Pancreas (tissue), 10 donors: Measurements from ENCODE around the gene PAK6. TPM values are rescaled to one million over a fixed set of nuclear protein-coding genes. Genes with fewer than 3 reads are reported as not detected.

Source experiments
- ATAC-seq, 4 donors: fragments of 200-7000 bp; cut with Tn5 transposase; one replicate each; pipeline versions ENCODE4 v1.8.0 to v1.9.1; 2020; ENCODE audit warnings: mild to moderate bottlenecking in 4 of 4, moderate library complexity in 4 of 4
- DNase-seq, 6 donors: peaks; one replicate each; pipeline ENCODE4 v3.0.0-alpha.2; 2020
- FAIRE-seq: peaks from 2 replicates; lab custom pipeline; 2012; peaks lifted over from hg19 to GRCh38; lab: Jason Lieb, UNC
- H3K27ac ChIP-seq, 4 donors: fragments of 200-600 bp; sonication (generic); 1 replicate in 3 of 4; 2 replicates in 1 of 4; pipeline versions ENCODE4 v1.5.0 to v1.8.0; 2020
- H3K27me3 ChIP-seq, 4 donors: fragments of 200-600 bp; one replicate each; pipeline ENCODE4 v1.8.0; 2021
- H3K36me3 ChIP-seq, 3 donors: fragments of 200-600 bp; sonication (generic) in 1 of 3; one replicate each; pipeline versions ENCODE4 v1.5.0 to v1.8.0; 2020 to 2021
- H3K4me1 ChIP-seq, 3 donors: fragments of 200-600 bp; one replicate each; pipeline ENCODE4 v1.8.0; 2021
- H3K4me3 ChIP-seq, 4 donors: fragments of 200-600 bp; sonication (generic) in 2 of 4; one replicate each; pipeline versions ENCODE4 v1.5.0 to v1.8.0; 2020 to 2021
- H3K9me3 ChIP-seq, 4 donors: fragments of 200-600 bp; one replicate each; pipeline ENCODE4 v1.8.0; 2021
- WGBS, 2 donors: extraction: QIAGEN DNeasy Blood & Tissue Kit; methylation state at CpG; one replicate each; pipeline ENCODE4 v1.1.7; 2013; 5-methylcytosine and 5-hydroxymethylcytosine counted together
- intact Hi-C, 3 donors: fragments of 100-400 bp; cut with DNase I; formaldehyde crosslinking; loops; one replicate each; pipeline versions ENCODE4 v1.11.1 to v1.14.2; 2022
- polyA plus RNA-seq, 2 donors: library from polyadenylated mRNA; stranded (reverse); fragments of 200-250 nt; gene quantifications; one replicate each; pipeline ENCODE4 v1.2.3, GENCODE V29; 2013
- total RNA-seq, 6 donors: library from RNA; stranded (reverse); fragmentation: NEBNext Ultra II Directional in 4 of 6; extraction: Animal tissue kit (Norgen Biotek cat#: 25700) in 4 of 6; gene quantifications; one replicate each; pipeline versions ENCODE4 v1.2.1 to v1.2.4, GENCODE V29; 2021 to 2023
- TF ChIP-seq, protein P1 (sequence below), 4 donors: fragments of 200-600 bp; sonication (generic) in 3 of 4; IDR thresholded peaks; one replicate each; pipeline versions ENCODE4 v1.5.0 to v1.8.0; 2021; ENCODE audit warnings: antibody characterized with exemption in 4 of 4
- donor health status: healthy with polysubstance abuse.
- donor health status: DM: no; HTN: no; CAD: no; lungs with moderate emphysema.
- donor health status: DM: no; HTN: no; CAD: no.
- donor health status: control.
- donor health status: control.
- donor health status: Bipolar disorder and iron deficiency.
- donor health status: DM: yes; HTN: yes; CAD: no.
- donor health status: DM: no; HTN: no; CAD: no.
- donor health status: DM: no; HTN: no; CAD: no.
- donor health status: DM: yes; HTN: yes; CAD: no.

The PAK6 gene
- total and polyA plus RNA-seq, 8 donors: 3.2 to 6.4 (median 4.6) TPM

DNA sequence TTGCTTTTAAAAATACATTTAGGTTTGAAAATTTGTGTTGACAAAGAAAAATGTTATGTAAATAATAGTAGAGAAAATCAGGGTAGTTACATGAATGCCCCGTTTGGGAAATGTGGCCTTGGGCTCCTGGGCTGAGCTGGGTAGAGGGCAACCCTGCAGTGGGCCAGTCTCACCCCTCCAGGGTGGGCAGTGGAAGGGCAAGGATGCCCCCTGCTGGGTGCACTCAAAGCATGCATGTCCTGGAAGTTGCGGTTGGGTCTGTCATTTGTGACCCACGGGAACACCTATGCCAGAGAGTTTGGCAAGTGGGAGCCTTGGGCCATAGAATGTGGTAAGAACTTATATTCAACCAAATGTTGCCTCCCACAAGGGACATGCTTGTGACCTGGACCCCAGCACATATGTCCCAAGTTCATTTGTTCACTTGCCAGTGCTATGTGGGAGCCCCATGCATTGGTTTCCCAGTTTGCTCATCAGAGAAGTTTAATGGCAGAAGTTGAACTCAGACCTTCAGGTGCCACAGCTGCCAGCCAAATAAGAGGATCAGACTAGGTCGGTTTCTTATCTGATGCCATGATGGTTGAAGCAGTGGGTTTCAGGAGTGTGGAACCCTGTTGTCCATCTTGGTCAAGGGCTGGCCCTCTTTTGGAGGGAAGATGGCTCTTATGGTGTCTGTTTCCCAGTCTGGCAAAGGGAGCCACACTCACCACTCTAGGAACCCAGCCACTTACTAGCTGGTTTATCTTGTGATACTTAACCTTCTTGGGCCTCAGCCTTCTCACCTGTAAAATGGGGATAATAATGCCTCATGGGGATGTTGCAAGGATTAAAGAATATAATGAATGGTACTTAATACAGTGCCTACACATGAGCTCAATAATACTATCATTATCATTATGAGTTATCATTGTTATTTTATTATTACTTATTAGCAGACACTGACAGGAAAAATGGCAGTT, 71.4 kb downstream of the PAK6 start:
- Histone ChIP-seq H3K27me3 (no peaks in the 10 kb centered on the region), H3K4me1 (peaks cover 0 to 14% (median 8%) of the 10 kb centered on the region in 3 donors), H3K27ac (no peak overlapping the region), H3K36me3 (no peaks in the 10 kb centered on the region), H3K4me3 (no peak overlapping the region), H3K9me3 (no peaks in the 10 kb centered on the region)
- TF ChIP-seq, protein P1, sequence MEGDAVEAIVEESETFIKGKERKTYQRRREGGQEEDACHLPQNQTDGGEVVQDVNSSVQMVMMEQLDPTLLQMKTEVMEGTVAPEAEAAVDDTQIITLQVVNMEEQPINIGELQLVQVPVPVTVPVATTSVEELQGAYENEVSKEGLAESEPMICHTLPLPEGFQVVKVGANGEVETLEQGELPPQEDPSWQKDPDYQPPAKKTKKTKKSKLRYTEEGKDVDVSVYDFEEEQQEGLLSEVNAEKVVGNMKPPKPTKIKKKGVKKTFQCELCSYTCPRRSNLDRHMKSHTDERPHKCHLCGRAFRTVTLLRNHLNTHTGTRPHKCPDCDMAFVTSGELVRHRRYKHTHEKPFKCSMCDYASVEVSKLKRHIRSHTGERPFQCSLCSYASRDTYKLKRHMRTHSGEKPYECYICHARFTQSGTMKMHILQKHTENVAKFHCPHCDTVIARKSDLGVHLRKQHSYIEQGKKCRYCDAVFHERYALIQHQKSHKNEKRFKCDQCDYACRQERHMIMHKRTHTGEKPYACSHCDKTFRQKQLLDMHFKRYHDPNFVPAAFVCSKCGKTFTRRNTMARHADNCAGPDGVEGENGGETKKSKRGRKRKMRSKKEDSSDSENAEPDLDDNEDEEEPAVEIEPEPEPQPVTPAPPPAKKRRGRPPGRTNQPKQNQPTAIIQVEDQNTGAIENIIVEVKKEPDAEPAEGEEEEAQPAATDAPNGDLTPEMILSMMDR (IDR thresholded peaks at IDR 0.05): peak; percentile 39 to 56 (median 46)
- peak in 3 of 4 donors; percentile 55 to 66 (median 58) for ATAC-seq
- no peak for FAIRE-seq
- 13 to 20% methylated on average over 4 of the region's 4 CpGs for WGBS, 2 donors
- intact Hi-C loops: no loop called here
- DNase-seq: peak in 4 of 6 donors; percentile 49 to 78 (median 56)

DNA sequence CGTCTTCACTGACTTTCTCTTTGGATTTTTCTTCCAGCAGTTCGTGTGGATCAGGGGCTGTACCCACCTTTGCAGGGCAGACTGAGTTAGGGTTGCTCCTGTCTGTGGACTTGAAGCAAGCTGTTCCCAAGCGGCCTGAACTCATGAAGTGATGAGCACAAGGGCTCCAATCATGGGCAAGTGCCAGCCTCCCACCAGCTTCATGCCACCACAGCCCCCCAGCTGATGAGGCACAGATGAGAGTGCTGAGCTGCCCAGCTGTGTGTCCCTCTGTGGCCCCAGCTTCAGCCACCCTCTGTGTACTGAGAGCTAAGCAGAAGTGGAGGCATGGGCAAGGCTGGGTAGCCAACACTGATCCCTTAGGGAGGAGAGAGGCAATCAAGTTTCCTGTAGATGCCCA, 72.1 kb downstream of the PAK6 start:
- H3K27me3 ChIP-seq: no peaks in the 10 kb centered on the region
- no peak overlapping the region for H3K27ac ChIP-seq
- no peak overlapping the region for H3K4me3 ChIP-seq
- no peaks in the 10 kb centered on the region for H3K9me3 ChIP-seq
- H3K36me3 ChIP-seq: no peaks in the 10 kb centered on the region
- DNase-seq (peak in 1 of 6 donors; percentile 39), FAIRE-seq (no peak), ATAC-seq (no peak)
- WGBS, 2 donors: 60 to 75% methylated on average over 3 of the region's 3 CpGs
- intact Hi-C loops: no loop called here
- TF ChIP-seq, protein P1 (IDR thresholded peaks at IDR 0.05): no peak
- peaks cover 0 to 14% (median 8%) of the 10 kb centered on the region in 3 donors for H3K4me1 ChIP-seq

DNA sequence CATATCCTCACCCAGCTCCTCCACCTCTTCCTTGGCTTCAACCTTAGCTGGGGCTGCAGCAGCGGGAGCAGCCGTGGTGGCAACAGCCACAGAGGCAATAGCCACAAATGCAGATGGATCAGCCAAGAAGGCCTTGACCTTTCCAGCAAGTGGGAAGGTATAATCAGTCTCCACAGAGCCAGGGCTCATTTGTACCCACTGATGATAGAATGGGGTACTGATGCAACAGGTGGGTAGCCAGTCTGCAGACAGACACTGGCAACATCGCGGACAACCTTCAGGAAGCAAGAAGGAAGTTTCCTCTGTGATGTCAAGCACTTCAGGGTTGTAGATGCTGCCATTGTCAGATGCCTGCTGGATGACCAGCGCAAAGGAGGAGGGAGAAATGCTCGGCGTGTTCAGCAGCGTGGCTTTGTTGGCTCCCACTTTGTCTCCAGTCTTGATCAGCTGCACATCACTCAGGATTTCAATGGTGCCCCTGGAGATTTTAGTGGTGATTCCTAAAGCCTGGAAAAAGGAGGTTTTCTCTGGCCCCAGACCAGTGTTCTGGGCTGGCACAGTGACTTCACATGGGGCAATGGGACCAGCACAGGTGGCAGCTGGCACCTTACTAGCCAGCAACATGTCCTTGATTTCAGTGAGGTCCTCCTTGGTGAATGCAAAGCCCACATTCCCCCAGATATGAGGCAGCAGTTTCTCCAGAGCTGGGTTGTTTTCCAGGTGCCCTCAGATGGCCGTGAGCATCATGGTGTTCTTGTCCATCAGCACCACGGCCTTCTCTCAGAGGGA, 73.7 kb downstream of the PAK6 start:
- Histone ChIP-seq H3K36me3 (no peaks in the 10 kb centered on the region), H3K4me3 (no peak overlapping the region), H3K9me3 (no peaks in the 10 kb centered on the region), H3K4me1 (peaks cover 0 to 14% (median 8%) of the 10 kb centered on the region in 3 donors), H3K27me3 (no peaks in the 10 kb centered on the region), H3K27ac (no peak overlapping the region)
- DNase-seq (peak in 4 of 6 donors; percentile 61 to 78 (median 71)), FAIRE-seq (no peak), ATAC-seq (peak; percentile 67 to 83 (median 74))
- TF ChIP-seq, protein P1 (IDR thresholded peaks at IDR 0.05): no peak
- intact Hi-C loops: no loop called here
- 70 to 79% methylated on average over 10 of the region's 10 CpGs for WGBS, 2 donors

DNA sequence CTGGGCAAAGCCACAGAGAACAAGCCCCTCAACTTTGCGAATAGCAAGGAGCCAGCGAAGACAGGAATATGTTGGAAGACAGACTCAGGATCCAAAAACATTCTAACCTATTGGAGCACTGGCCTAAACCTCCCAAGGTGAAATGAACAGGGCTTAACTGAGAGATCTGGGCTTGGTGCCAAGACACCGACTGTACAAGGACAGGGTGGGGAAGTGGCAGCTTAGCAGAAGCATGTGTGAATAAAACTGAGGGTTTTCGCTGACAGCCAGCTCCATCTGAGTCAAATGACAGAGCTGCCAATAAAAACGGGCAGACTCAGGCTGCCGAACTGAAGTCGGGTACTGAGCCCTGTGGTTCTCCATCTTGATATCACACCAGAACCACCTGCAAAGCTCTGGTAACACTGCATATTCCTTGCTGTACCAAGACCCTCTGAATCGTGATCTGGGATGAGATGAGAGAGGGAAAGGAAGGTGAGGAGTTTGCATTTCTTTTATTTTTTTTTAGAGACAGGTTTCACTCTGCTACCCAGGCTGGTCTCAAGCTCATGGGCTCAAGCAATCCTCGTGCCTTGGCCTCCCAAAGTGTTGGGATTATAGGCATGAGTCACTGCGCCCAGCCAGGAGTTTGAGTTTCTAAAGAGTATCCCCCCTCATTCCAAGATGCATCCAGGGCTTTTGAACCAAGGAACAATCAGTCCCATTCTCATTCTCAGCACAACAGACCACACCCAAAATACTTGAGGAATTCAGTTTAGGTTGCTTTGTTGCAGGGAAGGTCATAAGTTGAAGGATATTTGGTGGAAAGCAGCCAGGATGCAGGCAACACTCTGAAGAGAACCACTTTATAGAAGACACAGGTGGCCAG, 74.9 kb downstream of the PAK6 start:
- peak; percentile 78 to 86 (median 81) for DNase-seq

More for the DNA sequence above, 74.9 kb downstream of the PAK6 start:
- no peaks in the 10 kb centered on the region for H3K9me3 ChIP-seq
- FAIRE-seq: no peak
- no peaks in the 10 kb centered on the region for H3K36me3 ChIP-seq
- no peak overlapping the region for H3K27ac ChIP-seq
- peak; percentile 77 to 85 (median 82) for ATAC-seq
- TF ChIP-seq, protein P1 (IDR thresholded peaks at IDR 0.05): no peak
- no peak overlapping the region for H3K4me3 ChIP-seq
- 24 to 26% methylated on average over 10 of the region's 10 CpGs for WGBS, 2 donors
- no peaks in the 10 kb centered on the region for H3K27me3 ChIP-seq
- peaks cover 0 to 14% (median 8%) of the 10 kb centered on the region in 3 donors for H3K4me1 ChIP-seq
- intact Hi-C loops: no loop called here
